ENCODE results near the gene USP6NL. TPM values are rescaled to one million over a fixed set of nuclear protein-coding genes. Genes with fewer than 3 reads are reported as not detected.

The USP6NL gene
- total and polyA plus RNA-seq, 9 of the 15 experiments (the other 6 are each of a cell fraction or from before 2014, with no cell fraction given): 3.2 to 26.6 (median 19.8) TPM

DNA sequence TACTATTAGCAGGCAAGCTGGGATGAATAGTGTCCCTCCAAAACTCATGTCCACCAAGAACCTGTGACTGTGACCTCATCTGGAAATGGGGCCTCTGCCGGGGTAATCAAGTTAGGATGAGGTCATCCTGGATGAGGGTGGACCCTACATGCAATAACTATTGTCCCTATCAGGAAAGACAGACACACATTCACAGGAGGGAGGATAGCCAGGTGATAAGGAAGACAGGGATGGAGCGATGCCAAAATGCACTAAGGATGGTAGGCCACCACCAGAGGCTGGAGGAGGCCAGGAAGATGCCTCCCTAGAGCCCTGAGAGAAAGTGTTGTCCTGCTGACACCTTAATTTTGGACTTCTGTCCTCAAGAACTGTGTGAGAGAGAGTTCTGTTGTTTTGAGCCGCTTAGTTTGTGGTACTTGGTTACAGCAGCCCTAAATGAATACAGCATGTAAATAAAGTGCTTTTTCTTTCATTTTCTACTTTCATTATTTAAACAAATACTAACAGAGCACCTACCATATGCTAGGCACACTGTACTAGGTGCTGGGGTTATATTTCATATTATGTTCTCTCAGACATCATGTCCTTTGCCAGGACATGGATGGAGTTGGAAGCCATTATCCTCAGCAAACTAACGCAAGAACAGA lies 111.9 kb downstream of the USP6NL start (continued):
- TF ChIP-seq, protein P1, sequence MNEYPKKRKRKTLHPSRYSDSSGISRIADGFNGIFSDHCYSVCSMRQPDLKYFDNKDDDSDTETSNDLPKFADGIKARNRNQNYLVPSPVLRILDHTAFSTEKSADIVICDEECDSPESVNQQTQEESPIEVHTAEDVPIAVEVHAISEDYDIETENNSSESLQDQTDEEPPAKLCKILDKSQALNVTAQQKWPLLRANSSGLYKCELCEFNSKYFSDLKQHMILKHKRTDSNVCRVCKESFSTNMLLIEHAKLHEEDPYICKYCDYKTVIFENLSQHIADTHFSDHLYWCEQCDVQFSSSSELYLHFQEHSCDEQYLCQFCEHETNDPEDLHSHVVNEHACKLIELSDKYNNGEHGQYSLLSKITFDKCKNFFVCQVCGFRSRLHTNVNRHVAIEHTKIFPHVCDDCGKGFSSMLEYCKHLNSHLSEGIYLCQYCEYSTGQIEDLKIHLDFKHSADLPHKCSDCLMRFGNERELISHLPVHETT (CRISPR knock-in tag; conservative IDR thresholded peaks at IDR 0.05 in 1 of 2, IDR thresholded peaks at IDR 0.05 in 1 of 2): peak in 1 of 2 experiments; percentile 26; a peak in 1 of 4 replicates
- TF ChIP-seq IRF2 (CRISPR knock-in tag; IDR thresholded peaks at IDR 0.05) (no peak), GATA2 (CRISPR knock-in tag; IDR thresholded peaks at IDR 0.05) (peak; percentile 85), SUPT5H (IDR thresholded peaks at IDR 0.05) (no peak), EP300 (IDR thresholded peaks at IDR 0.05; ENCODE audit: low read length) (peak; percentile 95), ZNF134 (CRISPR knock-in tag; conservative IDR thresholded peaks at IDR 0.05) (no peak), ATF1 (CRISPR knock-in tag; IDR thresholded peaks at IDR 0.05) (no peak), ATF1 (tag; IDR thresholded peaks at IDR 0.05) (peak; percentile 84), ZNF696 (CRISPR knock-in tag; conservative IDR thresholded peaks at IDR 0.05) (no peak), ZNF584 (CRISPR knock-in tag; IDR thresholded peaks at IDR 0.05; ENCODE audit: low read depth) (peak; percentile 48; the same call in 1 of the 2 replicates), HMGN3 (IDR thresholded peaks at IDR 0.05; ENCODE audit: borderline replicate concordance, extremely low read depth, insufficient read length, low read depth, low read length) (peak; percentile 65), FOXK2 (conservative IDR thresholded peaks at IDR 0.05 in 1 of 2, IDR thresholded peaks at IDR 0.05 in 1 of 2; ENCODE audit: low read depth in 2 of 2) (peak in 1 of 2 experiments; percentile 53; a peak in 1 of 4 replicates), RAD21 (CRISPR knock-in tag; conservative IDR thresholded peaks at IDR 0.05 in 1 of 2, IDR thresholded peaks at IDR 0.05 in 1 of 2) (peak in 1 of 2 experiments; percentile 33; a peak in 2 of 4 replicates), SAFB (IDR thresholded peaks at IDR 0.05; ENCODE audit: borderline replicate concordance, low read depth, low read length) (no peak), ZNF707 (CRISPR knock-in tag; conservative IDR thresholded peaks at IDR 0.05) (no peak)
- TF ChIP-seq, protein P2, sequence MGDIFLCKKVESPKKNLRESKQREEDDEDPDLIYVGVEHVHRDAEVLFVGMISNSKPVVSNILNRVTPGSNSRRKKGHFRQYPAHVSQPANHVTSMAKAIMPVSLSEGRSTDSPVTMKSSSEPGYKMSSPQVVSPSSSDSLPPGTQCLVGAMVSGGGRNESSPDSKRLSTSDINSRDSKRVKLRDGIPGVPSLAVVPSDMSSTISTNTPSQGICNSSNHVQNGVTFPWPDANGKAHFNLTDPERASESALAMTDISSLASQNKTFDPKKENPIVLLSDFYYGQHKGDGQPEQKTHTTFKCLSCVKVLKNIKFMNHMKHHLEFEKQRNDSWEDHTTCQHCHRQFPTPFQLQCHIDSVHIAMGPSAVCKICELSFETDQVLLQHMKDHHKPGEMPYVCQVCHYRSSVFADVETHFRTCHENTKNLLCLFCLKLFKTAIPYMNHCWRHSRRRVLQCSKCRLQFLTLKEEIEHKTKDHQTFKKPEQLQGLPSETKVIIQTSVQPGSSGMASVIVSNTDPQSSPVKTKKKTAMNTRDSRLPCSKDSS (IDR thresholded peaks at IDR 0.05; ENCODE audit: low read depth, partially characterized antibody): no peak
- TF ChIP-seq, protein P3, sequence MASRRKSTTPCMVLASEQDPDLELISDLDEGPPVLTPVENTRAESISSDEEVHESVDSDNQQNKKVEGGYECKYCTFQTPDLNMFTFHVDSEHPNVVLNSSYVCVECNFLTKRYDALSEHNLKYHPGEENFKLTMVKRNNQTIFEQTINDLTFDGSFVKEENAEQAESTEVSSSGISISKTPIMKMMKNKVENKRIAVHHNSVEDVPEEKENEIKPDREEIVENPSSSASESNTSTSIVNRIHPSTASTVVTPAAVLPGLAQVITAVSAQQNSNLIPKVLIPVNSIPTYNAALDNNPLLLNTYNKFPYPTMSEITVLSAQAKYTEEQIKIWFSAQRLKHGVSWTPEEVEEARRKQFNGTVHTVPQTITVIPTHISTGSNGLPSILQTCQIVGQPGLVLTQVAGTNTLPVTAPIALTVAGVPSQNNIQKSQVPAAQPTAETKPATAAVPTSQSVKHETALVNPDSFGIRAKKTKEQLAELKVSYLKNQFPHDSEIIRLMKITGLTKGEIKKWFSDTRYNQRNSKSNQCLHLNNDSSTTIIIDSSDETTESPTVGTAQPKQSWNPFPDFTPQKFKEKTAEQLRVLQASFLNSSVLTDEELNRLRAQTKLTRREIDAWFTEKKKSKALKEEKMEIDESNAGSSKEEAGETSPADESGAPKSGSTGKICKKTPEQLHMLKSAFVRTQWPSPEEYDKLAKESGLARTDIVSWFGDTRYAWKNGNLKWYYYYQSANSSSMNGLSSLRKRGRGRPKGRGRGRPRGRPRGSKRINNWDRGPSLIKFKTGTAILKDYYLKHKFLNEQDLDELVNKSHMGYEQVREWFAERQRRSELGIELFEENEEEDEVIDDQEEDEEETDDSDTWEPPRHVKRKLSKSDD (conservative IDR thresholded peaks at IDR 0.05; ENCODE audit: low read length): 0 out of 2 replicates have a peak, but pooled peaks have one; percentile 35
- TF ChIP-seq, protein P4, sequence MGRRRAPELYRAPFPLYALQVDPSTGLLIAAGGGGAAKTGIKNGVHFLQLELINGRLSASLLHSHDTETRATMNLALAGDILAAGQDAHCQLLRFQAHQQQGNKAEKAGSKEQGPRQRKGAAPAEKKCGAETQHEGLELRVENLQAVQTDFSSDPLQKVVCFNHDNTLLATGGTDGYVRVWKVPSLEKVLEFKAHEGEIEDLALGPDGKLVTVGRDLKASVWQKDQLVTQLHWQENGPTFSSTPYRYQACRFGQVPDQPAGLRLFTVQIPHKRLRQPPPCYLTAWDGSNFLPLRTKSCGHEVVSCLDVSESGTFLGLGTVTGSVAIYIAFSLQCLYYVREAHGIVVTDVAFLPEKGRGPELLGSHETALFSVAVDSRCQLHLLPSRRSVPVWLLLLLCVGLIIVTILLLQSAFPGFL (CRISPR knock-in tag; IDR thresholded peaks at IDR 0.05): no peak
- TF ChIP-seq, protein P5, sequence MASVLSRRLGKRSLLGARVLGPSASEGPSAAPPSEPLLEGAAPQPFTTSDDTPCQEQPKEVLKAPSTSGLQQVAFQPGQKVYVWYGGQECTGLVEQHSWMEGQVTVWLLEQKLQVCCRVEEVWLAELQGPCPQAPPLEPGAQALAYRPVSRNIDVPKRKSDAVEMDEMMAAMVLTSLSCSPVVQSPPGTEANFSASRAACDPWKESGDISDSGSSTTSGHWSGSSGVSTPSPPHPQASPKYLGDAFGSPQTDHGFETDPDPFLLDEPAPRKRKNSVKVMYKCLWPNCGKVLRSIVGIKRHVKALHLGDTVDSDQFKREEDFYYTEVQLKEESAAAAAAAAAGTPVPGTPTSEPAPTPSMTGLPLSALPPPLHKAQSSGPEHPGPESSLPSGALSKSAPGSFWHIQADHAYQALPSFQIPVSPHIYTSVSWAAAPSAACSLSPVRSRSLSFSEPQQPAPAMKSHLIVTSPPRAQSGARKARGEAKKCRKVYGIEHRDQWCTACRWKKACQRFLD (CRISPR knock-in tag; IDR thresholded peaks at IDR 0.05): peak; percentile 75; the same call in 1 of the 2 replicates
